K562 (cell line): ENCODE data around the gene MARCKSL1. TPM values are rescaled to one million over a fixed set of nuclear protein-coding genes. Genes with fewer than 3 reads are reported as not detected.

ENCODE experiments used
- CCNT2 ChIP-seq: IDR thresholded peaks from 2 replicates; pipeline ENCODE4 v1.6.1; 2011; ENCODE audit warnings: borderline replicate concordance, low read depth, mild to moderate bottlenecking, moderate library complexity, mixed read lengths, low read length; ENCODE audit not compliant: insufficient read length; ENCODE audit errors: extremely low read depth
- CREBBP ChIP-seq: IDR thresholded peaks from one replicate; pipeline ENCODE4 v1.6.1; 2012; ENCODE audit warnings: low read depth, mild to moderate bottlenecking, control low read depth, inconsistent platforms, low read length
- ELF1 ChIP-seq: fragments of 200-800 bp; sonication (Bioruptor generic); IDR thresholded peaks from 2 replicates; pipeline ENCODE4 v1.6.1; 2016; ENCODE audit warnings: missing genetic modification characterization, missing compliant biosample characterization
- HDGF ChIP-seq: fragments of 450-650 bp; IDR thresholded peaks from 2 replicates; pipeline ENCODE4 v1.6.1; 2016
- KDM1A ChIP-seq, 2 experiments: fragments of 450-650 bp; IDR thresholded peaks; 2 replicates each; pipeline ENCODE4 v1.6.1; 2016; ENCODE audit warnings: mild to moderate bottlenecking in 2 of 2
- KLF6 ChIP-seq: fragments of 250-450 bp; sonication (Bioruptor Pico); IDR thresholded peaks from 2 replicates; pipeline ENCODE4 v1.4.0; 2020; ENCODE audit warnings: mild to moderate bottlenecking, moderate library complexity, borderline replicate concordance
- NCOA6 ChIP-seq: fragments of 450-650 bp; IDR thresholded peaks from 2 replicates; pipeline ENCODE4 v1.6.1; 2017; ENCODE audit warnings: mild to moderate bottlenecking
- RBBP5 ChIP-seq: fragments of 200-600 bp; sonication (generic); IDR thresholded peaks from 2 replicates; pipeline ENCODE4 v1.6.1; 2012; ENCODE audit warnings: borderline replicate concordance, mild to moderate bottlenecking, low read length, control low read depth, inconsistent platforms; ENCODE audit not compliant: insufficient read depth, poor library complexity, severe bottlenecking
- TGIF2 ChIP-seq: sonication (generic); formaldehyde crosslinking; IDR thresholded peaks from 2 replicates; pipeline ENCODE4 v1.8.1; 2022; ENCODE audit warnings: mild to moderate bottlenecking, missing genetic modification reagents, moderate library complexity
- YBX1 ChIP-seq: fragments of 450-650 bp; IDR thresholded peaks from 2 replicates; pipeline ENCODE4 v1.7.1; 2016; ENCODE audit warnings: mild to moderate bottlenecking
- ZEB2 ChIP-seq: fragments of 450-650 bp; IDR thresholded peaks from 2 replicates; pipeline ENCODE4 v1.6.1; 2016
- ZKSCAN8 ChIP-seq: fragments of 200-800 bp; sonication (Bioruptor generic); IDR thresholded peaks from 2 replicates; pipeline ENCODE4 v1.6.1; 2016; ENCODE audit warnings: missing genetic modification characterization, missing compliant biosample characterization
- ZNF584 ChIP-seq: fragments of 200-800 bp; sonication (Bioruptor generic); IDR thresholded peaks from 2 replicates; pipeline ENCODE4 v1.6.1; 2016; ENCODE audit warnings: low read depth, mild to moderate bottlenecking, missing genetic modification characterization, missing compliant biosample characterization
- polyA plus RNA-seq, 8 experiments: library from polyadenylated mRNA; depleted of rRNA in 4 of 8; stranded (reverse) in 5 of 8; unstranded in 3 of 8; fragments of >200 nt; fragmentation: Nextera tagmentation in 2 of 8; fragmentation: Illumina TruSeq in 1 of 8; extraction: Ambion mirVana in 2 of 8; extraction: Trizol in 1 of 8; gene quantifications; 2 replicates each; pipeline versions ENCODE4 v1.2.1 to v1.2.3, GENCODE V29; 2011 to 2014; ENCODE audit warnings: inconsistent platforms in 1 of 8, missing spikeins in 1 of 8
- total RNA-seq, 7 experiments: library from RNA; depleted of rRNA in 6 of 7; stranded (reverse); fragments of >200 nt in 6 of 7; fragmentation: Illumina TruSeq in 2 of 7; extraction: Trizol in 2 of 7; gene quantifications; 2 replicates each; pipeline versions ENCODE4 v1.2.1 to v1.2.3, GENCODE V29; 2011 to 2021; ENCODE audit warnings: low replicate concordance in 1 of 7
- TF ChIP-seq, protein P1 (sequence below): sonication (generic); formaldehyde crosslinking; IDR thresholded peaks from 2 replicates; pipeline ENCODE4 v1.8.0; 2022; ENCODE audit warnings: mild to moderate bottlenecking, missing genetic modification reagents
- TF ChIP-seq, protein P2 (sequence below): sonication (generic); formaldehyde crosslinking; IDR thresholded peaks from 2 replicates; pipeline ENCODE4 v1.8.0; 2022; ENCODE audit warnings: missing genetic modification reagents, mild to moderate bottlenecking, borderline replicate concordance
- TF ChIP-seq, protein P3 (sequence below): fragments of 250-450 bp; sonication (Bioruptor Pico); IDR thresholded peaks from 2 replicates; pipeline ENCODE4 v1.5.0; 2020; ENCODE audit warnings: mild to moderate bottlenecking
- TF ChIP-seq, protein P4 (sequence below): fragments of 250-450 bp; sonication (Bioruptor Pico); IDR thresholded peaks from 2 replicates; pipeline ENCODE4 v1.5.0; 2020; ENCODE audit warnings: mild to moderate bottlenecking, borderline replicate concordance
- TF ChIP-seq, protein P5 (sequence below): fragments of 450-650 bp; IDR thresholded peaks from 2 replicates; pipeline ENCODE4 v1.6.1; 2016; ENCODE audit warnings: missing biosample characterization, missing genetic modification characterization
- TF ChIP-seq, protein P6 (sequence below): sonication (generic); formaldehyde crosslinking; IDR thresholded peaks from 2 replicates; pipeline ENCODE4 v1.8.1; 2023; ENCODE audit warnings: mild to moderate bottlenecking, missing genetic modification reagents

Gene MARCKSL1
- total and polyA plus RNA-seq, 9 of the 15 experiments (the other 6 are each of a cell fraction or from before 2014, with no cell fraction given): 14.7 to 325 (median 155) TPM

DNA sequence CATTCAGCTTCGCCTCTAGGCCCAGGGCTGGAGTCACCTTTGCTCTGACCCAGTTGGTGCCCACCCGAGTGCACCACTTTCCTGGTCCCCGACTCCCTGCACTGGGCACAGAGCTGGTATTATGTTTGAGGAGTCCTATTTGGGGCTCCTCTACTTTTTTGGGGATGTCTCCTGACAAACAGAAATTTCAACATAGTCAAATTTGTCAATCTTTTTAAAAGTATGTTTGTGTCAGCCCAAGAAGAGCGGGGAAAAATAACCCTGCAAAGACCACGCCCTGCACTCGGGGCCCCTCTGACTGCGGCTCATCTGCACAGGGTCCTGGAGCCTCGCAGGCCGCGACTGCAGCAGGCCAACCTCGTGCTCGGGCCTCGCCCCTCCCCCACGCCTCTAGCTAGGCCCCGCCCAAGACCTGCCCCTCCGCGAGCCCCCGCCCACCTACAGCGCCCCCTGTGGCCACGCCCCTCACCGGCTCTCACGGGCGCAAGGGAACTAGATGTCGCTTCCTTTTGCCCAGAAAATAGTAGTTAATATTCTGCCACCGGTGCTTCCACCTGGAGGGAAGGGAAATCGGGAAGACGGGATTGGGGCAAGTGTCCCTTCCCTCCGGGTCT is 14.9 kb upstream of the MARCKSL1 start (continued):
- TF ChIP-seq, protein P1, sequence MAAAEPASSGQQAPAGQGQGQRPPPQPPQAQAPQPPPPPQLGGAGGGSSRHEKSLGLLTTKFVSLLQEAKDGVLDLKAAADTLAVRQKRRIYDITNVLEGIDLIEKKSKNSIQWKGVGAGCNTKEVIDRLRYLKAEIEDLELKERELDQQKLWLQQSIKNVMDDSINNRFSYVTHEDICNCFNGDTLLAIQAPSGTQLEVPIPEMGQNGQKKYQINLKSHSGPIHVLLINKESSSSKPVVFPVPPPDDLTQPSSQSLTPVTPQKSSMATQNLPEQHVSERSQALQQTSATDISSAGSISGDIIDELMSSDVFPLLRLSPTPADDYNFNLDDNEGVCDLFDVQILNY (CRISPR knock-in tag): no peak; the same call in 1 of the 2 replicates
- TF ChIP-seq, protein P2, sequence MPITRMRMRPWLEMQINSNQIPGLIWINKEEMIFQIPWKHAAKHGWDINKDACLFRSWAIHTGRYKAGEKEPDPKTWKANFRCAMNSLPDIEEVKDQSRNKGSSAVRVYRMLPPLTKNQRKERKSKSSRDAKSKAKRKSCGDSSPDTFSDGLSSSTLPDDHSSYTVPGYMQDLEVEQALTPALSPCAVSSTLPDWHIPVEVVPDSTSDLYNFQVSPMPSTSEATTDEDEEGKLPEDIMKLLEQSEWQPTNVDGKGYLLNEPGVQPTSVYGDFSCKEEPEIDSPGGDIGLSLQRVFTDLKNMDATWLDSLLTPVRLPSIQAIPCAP: no peak; the same call in 1 of the 2 replicates
- TF ChIP-seq, protein P3, sequence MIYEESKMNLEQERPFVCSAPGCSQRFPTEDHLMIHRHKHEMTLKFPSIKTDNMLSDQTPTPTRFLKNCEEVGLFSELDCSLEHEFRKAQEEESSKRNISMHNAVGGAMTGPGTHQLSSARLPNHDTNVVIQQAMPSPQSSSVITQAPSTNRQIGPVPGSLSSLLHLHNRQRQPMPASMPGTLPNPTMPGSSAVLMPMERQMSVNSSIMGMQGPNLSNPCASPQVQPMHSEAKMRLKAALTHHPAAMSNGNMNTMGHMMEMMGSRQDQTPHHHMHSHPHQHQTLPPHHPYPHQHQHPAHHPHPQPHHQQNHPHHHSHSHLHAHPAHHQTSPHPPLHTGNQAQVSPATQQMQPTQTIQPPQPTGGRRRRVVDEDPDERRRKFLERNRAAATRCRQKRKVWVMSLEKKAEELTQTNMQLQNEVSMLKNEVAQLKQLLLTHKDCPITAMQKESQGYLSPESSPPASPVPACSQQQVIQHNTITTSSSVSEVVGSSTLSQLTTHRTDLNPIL: no peak
- TF ChIP-seq, protein P4, sequence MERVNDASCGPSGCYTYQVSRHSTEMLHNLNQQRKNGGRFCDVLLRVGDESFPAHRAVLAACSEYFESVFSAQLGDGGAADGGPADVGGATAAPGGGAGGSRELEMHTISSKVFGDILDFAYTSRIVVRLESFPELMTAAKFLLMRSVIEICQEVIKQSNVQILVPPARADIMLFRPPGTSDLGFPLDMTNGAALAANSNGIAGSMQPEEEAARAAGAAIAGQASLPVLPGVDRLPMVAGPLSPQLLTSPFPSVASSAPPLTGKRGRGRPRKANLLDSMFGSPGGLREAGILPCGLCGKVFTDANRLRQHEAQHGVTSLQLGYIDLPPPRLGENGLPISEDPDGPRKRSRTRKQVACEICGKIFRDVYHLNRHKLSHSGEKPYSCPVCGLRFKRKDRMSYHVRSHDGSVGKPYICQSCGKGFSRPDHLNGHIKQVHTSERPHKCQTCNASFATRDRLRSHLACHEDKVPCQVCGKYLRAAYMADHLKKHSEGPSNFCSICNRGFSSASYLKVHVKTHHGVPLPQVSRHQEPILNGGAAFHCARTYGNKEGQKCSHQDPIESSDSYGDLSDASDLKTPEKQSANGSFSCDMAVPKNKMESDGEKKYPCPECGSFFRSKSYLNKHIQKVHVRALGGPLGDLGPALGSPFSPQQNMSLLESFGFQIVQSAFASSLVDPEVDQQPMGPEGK (CRISPR knock-in tag): no peak
- TF ChIP-seq, protein P5, sequence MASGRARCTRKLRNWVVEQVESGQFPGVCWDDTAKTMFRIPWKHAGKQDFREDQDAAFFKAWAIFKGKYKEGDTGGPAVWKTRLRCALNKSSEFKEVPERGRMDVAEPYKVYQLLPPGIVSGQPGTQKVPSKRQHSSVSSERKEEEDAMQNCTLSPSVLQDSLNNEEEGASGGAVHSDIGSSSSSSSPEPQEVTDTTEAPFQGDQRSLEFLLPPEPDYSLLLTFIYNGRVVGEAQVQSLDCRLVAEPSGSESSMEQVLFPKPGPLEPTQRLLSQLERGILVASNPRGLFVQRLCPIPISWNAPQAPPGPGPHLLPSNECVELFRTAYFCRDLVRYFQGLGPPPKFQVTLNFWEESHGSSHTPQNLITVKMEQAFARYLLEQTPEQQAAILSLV (tag): peak; percentile 68
- TF ChIP-seq YBX1 (no peak), KDM1A (IDR thresholded peaks at IDR 0.05) (no peak; a peak in 1 of 4 replicates), HDGF (no peak), CREBBP (no peak), ZEB2 (no peak), KLF6 (CRISPR knock-in tag) (peak; percentile 85; the same call in 1 of the 2 replicates), ELF1 (tag) (peak; percentile 78; the same call in 1 of the 2 replicates), ZNF584 (peak; percentile 10; the same call in 1 of the 2 replicates), NCOA6 (no peak), CCNT2 (peak; percentile 72), TGIF2 (no peak), RBBP5 (no peak), ZKSCAN8 (CRISPR knock-in tag) (0 out of 2 replicates have a peak, but pooled peaks have one; percentile 42)
- TF ChIP-seq, protein P6, sequence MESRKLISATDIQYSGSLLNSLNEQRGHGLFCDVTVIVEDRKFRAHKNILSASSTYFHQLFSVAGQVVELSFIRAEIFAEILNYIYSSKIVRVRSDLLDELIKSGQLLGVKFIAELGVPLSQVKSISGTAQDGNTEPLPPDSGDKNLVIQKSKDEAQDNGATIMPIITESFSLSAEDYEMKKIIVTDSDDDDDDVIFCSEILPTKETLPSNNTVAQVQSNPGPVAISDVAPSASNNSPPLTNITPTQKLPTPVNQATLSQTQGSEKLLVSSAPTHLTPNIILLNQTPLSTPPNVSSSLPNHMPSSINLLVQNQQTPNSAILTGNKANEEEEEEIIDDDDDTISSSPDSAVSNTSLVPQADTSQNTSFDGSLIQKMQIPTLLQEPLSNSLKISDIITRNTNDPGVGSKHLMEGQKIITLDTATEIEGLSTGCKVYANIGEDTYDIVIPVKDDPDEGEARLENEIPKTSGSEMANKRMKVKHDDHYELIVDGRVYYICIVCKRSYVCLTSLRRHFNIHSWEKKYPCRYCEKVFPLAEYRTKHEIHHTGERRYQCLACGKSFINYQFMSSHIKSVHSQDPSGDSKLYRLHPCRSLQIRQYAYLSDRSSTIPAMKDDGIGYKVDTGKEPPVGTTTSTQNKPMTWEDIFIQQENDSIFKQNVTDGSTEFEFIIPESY (CRISPR knock-in tag): peak; percentile 31; the same call in 1 of the 2 replicates
